Activated CD8-positive, alpha-beta memory T cell treated with anti-CD3 and anti-CD28 coated beads, Interleukin-2, amount 50 U/mL, for 24 hours (primary cell): ENCODE data around the gene NRXN2.
"Not testable (repeated sequence)": the region's sequence is repeated elsewhere in the genome, so short reads cannot be mapped to it uniquely, and the experiment has no call there.

ENCODE experiments used
- DNase-seq: peaks from one replicate; pipeline ENCODE4 v3.0.0-alpha.2; 2020; ENCODE audit errors: extremely low read depth

Gene NRXN2

DNA sequence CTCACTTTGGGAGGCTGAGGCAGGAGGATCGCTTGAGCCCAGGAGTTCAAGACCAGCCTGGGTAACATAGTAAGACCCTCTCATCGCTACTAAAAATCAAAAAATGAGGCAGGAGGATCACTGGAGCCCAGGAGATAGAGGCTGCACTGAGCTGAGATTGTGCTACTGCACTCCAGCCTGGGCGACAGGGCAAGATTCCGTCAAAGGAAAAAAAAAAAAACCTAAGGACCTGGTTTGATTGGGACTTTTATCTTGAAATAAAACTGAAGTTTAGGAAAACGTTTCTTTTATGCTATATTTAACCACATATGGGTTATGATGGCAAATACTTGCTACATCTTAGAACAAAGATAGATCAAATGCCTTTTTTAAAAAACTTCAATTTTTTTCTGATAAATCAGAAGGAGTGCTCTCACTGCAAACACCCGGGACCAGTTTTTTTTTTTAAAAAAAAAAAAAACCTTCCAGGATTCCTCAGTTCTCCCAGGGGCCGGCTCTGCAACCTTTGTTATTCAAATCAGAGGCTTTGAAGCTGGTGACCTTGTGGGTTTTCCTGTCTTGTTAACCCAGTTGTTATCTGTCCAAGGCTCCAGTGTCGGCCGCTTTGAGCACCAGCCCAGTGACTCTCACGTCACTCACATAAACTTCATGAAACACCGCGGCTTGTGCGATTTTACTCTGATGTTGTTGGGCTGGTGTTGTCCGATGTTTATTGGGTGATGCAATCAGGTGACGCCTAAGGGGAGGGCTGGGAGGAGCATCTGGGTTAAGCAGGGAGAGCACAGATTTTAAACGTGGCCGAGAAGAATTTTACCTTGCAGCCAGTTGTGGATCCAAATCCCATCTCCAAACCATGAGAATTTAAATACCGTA lies 156.7 kb downstream of the NRXN2 start:
- DNase-seq: no peak

DNA sequence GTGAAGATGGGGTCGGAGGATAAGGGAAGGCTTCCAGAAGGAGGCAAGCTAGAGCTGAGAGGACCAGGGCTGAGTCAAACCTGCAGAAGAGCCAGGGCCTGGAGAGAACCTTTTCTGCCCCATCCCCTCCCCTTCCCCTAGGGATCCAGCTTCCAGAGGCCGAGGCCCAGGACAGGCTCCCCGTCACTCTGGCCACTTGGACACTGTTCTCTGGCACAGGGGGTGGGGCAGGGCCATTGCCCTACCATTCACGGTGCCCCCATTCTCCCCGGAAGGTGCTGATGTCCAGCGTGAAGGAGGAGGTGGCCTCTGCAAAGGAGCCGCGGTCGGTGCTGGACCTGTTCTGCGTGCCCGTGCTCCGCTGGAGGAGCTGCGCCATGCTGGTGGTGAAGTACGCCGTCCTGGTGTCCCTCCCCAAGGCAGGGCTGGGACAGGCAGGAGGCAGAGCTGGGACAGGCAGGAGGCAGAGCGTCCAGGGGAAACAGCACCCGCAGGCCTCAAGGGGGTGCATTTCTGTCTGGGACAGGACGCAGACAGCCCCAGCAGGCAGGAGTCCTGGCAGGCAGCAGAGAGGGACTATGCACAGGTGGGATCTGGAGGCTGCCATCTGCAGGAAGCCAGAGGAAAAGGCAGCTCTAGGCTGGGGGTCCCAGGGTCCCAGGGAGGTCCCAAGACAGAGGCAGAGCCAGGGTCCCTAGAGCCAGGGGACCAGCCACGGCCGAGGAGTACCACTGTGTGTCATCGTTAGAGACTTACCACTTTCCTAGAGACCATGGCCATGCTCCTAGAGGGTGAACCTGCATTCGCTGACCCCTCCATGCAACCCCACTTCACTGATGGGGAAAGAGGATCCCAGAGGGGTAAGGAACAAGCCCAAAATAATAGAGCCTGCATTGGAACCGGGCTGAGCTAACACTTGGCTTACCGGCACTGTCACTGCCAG lies 157.8 kb downstream of the NRXN2 start:
- no peak for DNase-seq

DNA sequence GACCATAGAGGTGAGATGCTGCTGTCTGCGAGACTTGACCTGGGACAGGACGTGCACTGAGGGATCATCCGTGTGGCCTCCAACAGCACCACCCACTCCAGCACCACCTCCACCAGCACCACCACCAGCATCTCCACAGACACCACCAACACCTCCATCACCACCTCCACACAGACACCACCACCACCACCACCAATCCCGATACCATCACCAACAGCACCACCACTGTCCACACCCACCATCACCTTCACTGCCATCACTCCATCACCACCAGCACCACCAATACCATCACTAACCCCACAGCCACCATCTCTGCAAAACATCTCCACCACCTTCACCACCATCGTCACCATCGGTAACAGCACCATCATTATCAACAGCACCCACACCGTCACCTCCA lies 158.6 kb downstream of the NRXN2 start:
- DNase-seq: no peak

DNA sequence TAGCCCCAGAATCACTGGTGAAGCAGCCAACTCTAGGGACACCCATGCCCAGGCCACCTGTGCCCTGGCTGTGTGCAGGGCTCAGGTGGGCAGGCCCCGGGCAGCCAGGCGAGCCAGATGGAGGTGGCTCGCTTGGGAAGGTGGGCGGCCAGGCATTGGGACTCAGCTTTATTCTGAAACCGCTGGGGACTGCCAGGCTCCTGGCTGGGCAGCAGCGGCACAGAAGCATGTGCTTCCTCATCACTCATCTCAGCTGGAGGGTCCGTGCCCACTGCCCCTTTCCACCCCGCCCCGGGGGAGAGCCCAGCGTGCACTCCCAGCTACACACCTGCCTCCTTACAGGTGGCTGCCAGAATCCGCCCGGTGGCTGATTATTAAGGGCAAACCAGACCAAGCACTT lies 159.0 kb downstream of the NRXN2 start:
- DNase-seq: no peak

DNA sequence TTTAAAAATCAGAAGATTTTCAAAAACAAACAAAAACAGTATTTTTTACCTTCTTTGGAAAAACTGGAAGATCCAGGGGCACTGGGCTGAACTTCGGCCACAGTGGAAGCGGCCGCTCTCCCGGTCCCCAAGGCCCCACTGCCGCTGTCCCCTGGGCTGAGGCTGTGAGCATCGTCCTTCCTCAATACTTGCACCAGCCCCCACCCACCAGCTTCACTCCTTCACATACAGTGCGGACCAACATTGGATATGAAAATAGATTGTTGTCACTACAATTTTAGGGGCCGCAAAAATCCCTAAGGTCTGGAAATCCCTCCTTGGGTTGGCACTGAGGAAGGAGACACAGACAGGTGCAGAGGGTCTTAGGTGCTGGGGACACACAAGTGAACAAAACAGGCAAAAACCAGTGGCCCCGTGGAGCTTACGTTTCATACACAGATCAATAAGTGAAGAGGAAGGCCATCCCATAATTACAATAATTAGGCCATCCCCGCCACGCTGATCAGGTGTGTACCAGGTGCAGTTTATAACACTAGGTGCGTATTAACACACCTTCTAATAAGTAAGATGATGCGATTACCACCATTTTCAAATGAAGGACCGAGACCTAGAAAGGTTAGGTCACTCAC lies 160.2 kb downstream of the NRXN2 start:
- no peak for DNase-seq

DNA sequence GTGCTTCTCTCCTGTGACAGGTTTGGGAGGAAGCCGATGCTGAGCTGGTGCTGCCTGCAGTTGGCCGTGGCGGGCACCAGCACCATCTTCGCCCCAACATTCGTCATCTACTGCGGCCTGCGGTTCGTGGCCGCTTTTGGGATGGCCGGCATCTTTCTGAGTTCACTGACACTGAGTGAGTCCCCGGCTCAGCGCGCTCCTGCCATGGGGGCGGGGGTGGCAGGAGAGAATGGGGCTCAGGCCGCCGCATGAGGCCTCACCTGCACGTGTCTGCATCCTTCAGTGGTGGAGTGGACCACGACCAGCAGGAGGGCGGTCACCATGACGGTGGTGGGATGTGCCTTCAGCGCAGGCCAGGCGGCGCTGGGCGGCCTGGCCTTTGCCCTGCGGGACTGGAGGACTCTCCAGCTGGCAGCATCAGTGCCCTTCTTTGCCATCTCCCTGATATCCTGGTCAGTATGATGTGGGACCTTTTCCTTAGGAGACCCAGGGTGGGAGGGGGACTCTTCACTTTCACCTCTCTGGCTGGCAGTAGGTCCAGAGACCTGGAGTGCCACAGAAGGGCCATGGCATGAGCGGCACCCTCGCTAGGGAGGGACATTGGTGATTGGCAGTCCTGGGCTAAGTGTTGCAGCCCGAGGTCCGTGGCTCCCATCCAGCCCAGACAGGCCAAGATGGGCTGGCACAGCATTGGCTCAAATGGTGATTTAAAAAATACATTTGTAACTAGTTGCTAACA lies 160.8 kb downstream of the NRXN2 start:
- DNase-seq: no peak

DNA sequence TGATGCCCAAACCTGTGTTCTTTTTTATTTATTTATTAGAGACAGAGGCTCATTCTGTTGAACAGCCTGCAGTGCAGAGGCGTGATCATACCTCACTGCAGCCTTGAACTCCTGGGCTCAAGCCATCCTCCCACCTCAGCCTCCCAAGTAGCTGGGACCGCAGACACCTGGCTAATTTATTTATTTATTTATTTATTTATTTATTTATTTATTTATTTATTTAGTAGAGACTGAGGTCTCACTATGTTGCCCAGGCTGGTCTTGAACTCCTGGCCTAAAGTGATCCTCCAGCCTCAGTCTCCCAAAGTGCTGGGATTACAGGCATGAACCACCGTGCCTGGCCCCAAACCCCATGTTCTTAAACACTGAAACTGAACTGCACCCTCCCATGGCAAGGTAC lies 161.6 kb downstream of the NRXN2 start:
- not testable (repeated sequence) for DNase-seq

DNA sequence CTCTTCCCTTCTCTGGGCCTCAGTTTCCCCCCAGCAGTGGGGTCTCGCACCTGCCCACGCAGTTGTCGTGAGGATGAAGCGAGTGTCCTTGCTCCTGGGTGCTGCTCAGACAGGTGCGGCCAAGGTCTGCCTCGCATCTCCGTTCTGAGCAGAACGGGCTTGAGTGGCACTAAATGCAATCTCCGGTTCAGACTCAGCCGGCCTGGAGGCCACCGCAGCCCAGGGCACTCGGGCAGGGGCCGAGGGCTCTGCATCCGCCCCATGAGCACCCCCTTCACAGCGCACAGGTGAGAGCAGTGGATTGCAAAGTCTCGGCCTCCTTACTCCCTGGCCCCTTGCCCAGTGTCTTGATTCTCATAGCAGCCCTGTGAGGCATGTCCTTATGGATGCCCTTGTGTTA lies 162.1 kb downstream of the NRXN2 start:
- DNase-seq: no peak

DNA sequence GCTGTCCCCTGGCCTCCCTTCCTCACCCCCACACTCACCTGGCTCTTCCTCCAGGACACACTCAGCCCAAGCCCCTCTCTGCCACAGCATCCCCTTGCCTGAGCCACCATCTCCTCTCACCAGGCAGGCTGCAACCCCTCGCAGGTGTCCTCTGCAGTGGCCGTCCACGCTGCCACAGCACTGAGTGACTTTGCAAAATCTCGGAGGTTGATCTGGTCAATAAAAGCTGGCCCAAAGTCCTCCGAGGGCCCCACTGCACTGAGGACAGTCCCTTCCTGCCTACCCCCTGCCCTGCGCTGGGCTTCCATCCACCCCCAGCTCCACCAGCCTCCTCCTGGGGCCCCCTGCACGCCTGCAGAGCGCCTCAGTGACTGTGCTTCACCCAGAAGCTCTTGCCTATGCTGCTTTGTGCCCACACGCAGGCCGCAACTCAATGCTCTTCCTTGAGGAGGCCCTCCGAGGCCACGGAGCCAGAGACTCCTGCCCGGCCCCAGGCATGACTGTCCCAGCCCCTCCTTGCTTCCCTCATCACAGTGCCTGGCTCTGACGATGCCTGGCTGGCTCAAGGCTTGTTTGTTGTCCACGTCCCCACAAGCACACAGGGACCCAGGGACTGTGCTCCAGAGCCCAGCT lies 162.7 kb downstream of the NRXN2 start:
- DNase-seq: no peak

DNA sequence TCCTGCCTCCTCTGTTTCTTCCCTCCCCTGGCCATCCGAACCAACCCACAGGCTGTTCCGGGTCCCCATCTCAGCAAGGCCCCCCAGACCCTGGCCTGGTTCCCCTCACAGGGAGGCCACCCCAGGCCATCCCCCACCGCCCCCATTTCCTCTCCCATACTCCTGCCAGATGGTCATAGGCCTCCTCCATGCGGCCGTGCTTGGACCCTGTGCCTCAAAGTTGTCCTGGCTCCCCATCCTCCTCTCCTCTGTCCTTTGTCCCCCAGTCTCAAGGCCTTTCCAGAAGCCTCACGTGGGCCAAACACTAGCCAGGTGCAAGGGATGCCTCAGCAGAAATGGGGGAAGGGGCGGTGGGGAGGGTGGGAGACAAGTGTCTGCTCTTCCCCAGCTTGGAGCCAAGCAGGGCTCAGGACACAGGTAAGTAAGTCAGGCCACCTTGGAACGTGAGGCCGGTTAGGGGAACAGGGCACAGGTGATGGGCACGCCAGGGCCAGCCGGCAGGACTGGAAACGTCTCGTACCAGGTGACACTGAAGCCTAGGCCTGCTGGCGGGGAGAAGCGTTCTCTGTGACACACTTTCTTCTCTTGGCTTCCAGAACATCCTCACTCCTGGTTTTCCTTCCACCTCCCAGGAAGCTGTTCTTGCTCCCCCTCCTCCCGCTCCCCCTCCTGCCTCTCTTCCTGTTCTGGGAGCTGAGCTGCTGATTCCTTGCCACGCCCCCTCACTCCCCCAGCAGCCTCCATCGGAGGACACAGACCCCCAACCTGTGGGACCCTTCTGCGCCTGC lies 163.5 kb downstream of the NRXN2 start:
- no peak for DNase-seq

DNA sequence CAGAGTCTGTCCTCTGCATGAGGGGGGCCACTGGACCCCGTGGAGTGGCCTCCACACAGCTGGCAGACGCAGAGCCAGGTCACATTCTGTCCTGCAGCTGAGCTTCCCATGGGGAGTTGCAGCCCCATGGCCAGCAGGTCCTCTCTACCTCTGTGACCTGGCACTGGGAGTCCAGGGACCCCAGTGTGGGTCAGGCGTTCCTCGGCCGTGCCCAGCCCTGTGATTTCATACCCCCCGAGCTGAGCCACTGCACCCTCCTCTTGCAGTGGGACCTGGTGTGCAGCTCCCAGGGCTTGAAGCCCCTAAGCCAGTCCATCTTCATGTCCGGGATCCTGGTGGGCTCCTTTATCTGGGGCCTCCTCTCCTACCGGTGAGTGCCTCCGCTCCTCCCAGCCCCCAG lies 164.1 kb downstream of the NRXN2 start:
- no peak for DNase-seq

DNA sequence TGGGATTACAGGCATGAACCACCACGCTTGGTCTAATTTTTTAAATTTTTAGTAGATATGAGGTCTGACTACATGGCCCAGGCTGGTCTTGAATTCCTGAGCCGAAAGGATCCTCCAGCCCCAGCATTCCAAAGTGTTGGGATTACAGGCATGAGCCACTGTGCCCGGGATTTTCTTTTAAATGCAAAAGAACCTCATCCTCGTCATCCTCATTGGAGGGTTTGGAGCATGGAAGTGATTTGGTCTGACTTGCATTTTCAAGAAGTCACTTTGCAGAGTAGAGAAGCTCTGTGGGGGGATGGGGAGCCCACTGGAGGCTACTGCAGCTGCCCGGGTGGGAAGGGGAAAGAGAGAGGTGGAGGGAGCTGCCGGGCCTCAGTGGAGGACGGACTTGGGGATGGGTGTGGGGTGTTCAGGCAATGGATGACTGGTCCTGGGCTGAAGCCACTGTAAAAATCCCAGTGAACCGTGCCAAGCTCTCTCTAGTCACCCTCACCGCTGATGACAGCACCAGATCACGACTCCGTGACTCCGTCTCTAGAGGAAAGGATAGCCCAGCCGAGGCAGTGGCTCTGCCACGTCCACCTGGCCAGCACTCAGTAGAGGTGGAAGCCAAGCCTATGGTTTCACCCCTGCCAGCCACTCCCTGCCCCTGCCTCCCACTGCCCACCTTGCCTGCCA lies 164.8 kb downstream of the NRXN2 start:
- no peak for DNase-seq

DNA sequence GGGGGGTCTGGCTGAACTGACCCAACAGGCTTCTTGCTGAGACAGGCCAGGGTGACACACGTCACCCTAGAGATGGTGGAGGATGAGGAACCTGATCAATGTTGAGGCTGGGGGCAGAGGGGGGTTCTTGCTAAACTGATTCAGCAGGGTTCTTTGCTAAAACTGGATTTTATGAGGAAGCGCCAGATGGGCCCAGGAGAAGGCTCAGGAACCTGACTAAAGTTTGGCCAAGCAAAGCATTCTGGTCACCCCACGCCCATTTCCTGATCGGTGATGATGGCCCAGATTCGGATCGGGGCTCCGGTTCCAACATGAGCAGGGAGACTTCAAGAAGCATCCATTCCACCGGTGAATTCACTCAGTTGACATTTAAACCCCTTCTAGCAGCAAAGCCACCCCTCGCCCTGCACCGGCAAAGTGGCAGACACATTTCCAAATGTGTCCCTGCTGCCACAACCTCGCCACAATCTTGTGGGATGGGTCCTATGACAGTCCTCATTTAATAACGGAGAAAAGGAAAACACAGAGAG lies 166.2 kb downstream of the NRXN2 start:
- DNase-seq: no peak
